HG03439 (cell line): ENCODE measurements around the gene MEPCE.

Experiments
- ATAC-seq: cut with Tn5 transposase; IDR thresholded peaks from one replicate; pipeline ENCODE4 v1.9.1; 2021; ENCODE audit warnings: mild to moderate bottlenecking, moderate library complexity; ENCODE audit not compliant: unreplicated experiment

MEPCE gene

DNA sequence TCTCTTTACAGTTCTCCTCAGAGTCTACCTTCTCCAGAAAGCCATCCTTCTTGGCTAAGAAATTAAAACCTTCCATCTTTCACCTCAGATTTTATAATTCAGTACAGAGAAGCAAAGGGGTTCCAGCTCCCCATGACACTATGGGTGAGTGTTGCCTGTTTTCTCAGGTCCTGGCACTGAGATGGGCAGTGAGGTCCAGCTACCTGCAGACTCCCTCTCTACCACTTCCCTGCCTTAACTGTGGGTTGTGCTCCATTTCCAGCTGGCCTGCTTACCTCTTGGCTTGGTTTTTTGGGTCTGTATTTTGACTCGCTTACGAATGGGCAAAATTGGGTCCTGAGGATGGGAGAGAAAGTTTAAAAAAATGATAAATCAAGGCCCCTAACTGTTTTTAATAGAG, 27.4 kb upstream of the MEPCE start:
- no peak for ATAC-seq

GRCh38 chr7:100406767-100407166, 22.9 kb upstream of the MEPCE start:
- ATAC-seq = no peak

- peak; percentile 67 for ATAC-seq
Observed at GRCh38 chr7:100407285-100408180, 22.1 kb upstream of the MEPCE start.

GRCh38 chr7:100411101-100411500, 18.5 kb upstream of the MEPCE start:
- no peak for ATAC-seq

DNA sequence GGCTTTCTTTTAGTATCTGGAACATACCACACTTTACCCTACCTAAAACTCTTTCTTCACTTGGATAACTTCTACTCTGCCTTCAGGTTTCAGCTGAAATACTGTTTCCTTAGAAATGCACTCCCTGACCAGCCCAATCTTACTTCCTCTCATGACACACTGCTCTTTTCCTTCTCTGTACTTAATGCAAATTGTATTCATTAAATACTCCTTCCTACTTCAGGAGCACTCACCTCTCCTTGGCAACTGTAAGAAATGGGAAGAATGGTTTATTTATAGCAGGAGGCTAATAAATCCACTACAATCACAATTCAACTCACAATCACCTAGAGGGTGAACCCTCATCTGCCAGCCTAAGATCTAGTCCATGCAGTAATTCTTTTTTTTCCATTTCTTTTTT, 16.3 kb upstream of the MEPCE start:
- no peak for ATAC-seq

- ATAC-seq = no peak
Observed at GRCh38 chr7:100413889-100414288, 15.7 kb upstream of the MEPCE start.

DNA sequence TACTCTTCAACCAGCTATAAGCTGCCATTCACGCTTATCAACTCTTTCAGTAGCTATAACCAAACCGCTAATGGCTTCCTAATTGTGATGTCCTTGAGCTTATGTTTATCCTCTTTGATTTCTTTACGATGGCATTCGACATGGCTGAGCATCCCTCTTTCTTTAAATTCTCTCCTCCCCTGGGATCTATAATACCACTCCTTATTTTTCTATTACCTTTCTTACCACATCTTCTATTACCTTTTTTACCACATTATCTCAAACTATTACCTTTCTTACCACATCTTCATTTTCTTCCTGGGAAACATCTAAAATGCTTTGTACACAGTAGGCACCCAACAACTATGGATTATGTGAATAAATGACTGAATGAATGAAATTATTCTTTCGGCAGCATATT, 14.2 kb upstream of the MEPCE start:
- ATAC-seq = no peak

DNA sequence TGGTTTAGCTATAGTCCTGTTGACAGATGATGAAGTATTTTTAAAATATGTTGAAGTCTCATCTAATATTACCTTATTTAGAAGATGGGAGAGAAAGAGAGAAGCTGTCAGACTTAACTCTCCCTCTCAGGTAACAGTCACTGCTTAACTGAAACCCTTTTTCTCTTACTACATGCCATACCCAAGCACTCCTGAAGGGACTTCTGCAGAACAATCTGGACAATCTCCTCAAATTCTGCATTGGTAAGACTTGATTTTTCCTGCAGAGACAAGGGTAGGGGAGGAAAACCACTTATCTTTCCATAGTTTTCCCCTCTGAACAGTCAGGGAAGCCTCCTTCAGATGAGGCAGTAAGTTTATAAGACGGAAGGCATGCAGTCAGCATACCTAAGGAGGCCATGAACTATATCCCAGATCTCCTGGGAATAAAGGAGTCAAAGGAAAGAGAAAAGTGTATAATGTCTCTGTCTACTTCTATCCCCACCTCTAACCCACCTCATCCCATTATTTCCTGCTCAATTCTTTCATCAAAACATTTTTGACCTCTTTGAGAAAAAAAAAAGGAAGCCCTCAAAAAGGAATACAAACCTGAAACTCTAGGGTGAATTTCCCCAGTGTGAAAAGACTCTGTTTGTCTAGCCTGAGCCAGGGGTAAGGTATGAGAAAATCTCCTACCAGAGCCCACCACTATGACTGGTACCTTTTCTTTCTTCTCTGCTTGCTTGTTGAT, 10.5 kb upstream of the MEPCE start:
- no peak for ATAC-seq

DNA sequence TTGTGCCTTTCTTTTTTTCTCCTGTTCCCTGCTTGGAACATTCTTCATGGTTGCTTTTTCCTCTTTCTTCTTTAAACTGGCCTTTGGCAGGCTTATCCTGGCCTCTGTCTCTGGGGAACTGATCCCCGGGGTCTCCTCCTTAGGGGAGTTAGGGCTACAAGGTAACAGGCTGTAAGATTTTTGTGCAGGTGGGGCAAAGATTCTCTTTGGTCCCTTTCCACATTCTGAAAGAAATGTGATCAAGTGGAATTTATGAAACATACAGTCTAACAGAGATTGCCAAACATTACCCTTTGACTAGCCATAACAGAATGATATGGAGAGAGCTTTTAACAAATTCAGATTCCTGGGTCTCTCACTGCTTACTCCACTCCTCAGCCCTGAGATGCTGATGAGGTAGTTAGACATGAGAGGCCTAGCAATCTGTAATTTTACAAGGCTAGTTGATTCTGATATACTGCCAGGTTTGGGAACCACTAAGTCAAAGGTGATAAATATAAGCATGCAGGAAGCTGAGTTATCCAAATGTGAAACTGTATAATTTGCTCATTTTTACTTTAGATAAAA, 9.9 kb upstream of the MEPCE start:
- no peak for ATAC-seq

- no peak for ATAC-seq
Observed at GRCh38 chr7:100423315-100423714, 6.3 kb upstream of the MEPCE start.

- no peak for ATAC-seq
Observed at GRCh38 chr7:100425347-100425746, 4.3 kb upstream of the MEPCE start.

- ATAC-seq = no peak
Observed at GRCh38 chr7:100426516-100426915, 3.1 kb upstream of the MEPCE start.

DNA sequence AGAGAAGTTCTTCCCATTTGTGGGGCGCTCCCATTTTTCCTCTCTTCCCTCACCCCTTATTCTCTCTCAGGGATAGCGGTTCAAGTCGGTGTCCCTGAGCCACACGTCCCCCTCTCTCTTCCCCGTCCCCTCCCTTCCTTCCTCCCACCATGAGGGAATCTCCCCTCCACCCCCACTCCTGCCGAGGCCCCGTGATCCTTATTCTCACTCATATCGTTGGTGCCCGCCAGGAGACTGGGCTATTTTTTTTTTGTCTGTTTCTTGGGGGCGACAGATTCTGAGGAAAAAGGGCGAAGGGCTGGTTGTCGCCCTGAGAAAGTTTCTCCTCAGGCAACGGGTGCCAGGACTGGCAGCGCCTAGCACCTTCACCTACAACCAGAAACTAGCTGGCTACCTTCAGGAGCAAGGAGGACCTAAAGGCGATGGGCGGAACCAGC, 1.9 kb upstream of the MEPCE start:
- no peak for ATAC-seq

DNA sequence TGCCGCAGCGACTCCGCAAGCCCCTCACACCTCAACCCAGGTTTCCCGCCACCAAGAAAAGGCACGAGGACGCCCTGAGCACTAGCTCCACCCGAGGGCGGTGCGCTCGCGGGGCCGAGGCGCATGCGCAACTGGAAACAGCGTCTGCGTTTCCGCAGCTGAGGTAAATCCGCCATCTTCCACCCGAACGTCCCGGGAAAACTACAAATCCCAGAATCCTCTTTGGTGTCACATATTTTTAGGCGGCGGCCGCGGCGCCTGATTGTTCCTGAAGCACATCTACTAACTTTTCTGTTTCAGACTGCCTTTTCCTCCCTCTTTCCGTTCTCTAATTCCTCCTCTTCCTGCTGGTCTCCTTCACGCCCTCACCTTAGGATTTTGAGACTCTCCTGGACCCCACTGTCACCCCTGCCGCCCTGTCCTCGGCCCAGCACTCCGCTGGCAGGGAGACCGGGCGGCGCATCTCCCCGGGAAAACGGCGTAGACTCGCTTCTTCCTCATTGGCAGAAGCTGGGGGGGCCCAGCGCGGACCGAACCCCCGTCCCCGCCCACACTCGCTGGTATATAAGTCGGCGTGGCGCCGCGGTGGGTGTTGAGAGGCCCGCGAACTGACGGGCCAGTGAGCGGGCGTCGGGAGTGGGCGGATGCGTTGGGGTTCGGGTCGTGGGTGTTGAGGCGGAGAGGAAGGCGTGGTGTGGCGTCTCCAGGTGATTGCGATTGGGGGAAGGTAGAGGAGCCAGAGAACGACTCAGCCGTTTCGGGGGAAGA, 1.2 kb upstream of the MEPCE start, which contains the start of gene ZCWPW1:
TSS of gene ZCWPW1 (minus strand) at position 505 of the 768 bp plus-strand sequence. CDS start 8,054 bp downstream, outside the sequence.
- peak; percentile 47 for ATAC-seq

DNA sequence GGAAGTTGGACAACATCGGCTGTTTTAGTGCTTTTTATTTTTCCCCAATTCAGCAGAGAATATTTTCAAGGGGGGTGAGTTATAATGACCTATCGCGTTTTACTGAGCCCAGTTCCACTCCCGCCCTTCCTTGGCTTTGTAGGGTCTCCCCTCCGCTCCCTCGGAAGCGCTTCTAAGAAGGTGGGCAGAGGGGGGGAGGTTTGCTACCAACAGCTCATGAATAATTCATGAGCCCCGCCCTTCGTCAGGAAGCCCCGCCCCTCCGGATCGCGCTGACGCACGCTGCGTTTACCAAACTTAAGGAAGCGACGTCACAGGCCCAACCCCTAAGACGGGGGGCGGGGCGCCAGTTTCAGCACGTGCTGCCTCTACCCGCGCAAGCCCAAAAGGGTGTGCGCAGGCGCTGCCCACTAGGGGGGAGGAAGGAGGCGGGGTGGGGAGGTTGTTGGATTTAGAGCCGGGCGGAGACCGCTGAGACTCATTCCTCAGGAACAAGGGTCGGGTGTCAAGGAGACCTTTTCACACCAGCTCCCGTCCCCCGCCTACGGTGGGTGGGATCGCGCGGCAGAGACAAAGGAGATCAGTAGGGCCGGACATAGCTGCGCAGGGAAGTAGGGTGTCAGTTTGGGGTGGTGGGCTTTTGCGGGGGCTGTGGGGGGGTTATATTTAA, 529 bp upstream of the MEPCE start:
- ATAC-seq = peak; percentile 47

GRCh38 chr7:100430493-100431285, 1.1 kb downstream of the MEPCE start:
- no peak for ATAC-seq

DNA sequence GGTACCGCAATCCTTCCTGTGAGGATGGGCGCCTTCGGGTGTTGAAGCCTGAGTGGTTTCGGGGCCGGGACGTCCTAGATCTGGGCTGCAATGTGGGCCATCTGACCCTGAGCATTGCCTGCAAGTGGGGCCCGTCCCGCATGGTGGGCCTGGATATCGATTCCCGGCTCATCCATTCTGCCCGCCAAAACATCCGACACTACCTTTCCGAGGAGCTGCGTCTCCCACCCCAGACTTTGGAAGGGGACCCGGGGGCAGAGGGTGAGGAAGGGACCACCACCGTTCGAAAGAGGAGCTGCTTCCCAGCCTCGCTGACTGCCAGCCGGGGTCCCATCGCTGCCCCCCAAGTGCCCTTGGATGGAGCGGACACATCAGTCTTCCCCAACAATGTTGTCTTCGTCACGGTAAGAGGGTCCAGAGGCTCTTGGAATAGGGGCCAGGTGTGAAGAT, 1.7 kb downstream of the MEPCE start:
- ATAC-seq = no peak

DNA sequence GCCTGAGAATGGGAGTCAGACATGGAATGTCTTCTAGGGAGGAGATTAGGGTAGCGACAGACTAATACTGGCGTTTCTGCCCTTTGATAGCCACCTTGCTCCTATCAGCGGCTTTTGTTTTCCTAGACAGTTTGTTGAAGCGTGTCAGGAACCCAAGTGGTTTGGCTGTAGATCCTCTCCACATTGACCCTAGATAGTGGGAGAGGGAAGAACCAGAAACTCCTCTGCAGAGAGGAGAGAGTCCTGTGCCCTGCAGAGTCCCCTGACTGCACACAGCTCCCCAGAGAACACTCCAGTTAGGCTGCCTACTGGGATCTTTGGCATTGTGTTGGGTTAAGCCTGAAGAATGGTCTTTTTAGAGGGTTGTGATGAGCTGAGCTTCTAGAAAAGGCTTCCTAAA, 2.4 kb downstream of the MEPCE start:
- ATAC-seq = no peak

DNA sequence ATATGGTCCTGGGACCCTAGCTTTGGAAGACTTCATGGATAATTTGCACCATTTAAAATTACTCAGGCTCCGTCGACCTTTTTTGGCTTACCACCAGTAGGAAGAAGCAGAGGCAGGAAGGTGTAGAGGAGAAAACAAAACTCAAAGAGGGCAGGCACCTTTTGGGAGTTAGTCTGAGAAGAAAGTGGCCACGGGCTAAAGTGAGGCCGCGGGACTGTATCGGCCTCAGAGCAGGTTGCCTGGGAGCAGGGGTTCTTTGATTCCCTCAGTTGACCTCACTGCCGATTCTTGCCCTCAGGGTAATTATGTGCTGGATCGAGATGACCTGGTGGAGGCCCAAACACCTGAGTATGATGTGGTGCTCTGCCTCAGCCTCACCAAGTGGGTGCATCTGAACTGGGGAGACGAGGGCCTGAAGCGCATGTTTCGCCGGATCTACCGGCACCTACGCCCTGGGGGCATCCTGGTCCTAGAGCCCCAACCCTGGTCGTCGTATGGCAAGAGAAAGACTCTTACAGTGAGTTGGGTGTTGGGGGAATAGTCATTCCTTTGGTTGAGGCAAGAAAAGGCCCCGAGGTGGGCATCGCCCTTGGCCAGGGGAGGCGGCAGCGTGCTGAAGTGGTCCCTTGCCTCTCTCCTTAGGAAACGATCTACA, 3.1 kb downstream of the MEPCE start:
- ATAC-seq = no peak
